HG02623 (cell line): ENCODE data around the gene NELL2.

Source experiments
- ATAC-seq: cut with Tn5 transposase; IDR thresholded peaks from one replicate; pipeline ENCODE4 v1.9.1; 2021; ENCODE audit warnings: moderate library complexity; ENCODE audit not compliant: unreplicated experiment

The NELL2 gene

GRCh38 chr12:44627387-44628166 is 248.5 kb downstream of the NELL2 start:
- no peak for ATAC-seq

DNA sequence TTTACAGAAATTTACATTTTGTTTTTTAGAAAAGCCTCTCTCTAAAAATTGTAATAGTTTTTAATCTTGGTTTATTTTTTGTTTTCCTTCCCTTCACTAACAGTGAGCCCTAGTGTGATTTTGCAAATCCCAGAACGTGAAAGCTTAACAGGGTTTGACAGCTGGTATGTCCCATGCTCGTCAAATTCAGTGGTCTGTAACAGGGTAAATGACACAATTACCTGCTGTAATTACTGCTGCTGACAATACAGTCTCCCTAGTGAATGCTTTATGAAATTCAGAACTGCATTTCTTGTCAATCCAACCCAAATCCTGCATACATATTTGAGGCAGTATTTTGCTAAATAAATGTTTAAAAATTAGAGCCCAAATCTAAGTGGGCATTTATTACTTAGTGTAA is 249.2 kb downstream of the NELL2 start:
- no peak for ATAC-seq

GRCh38 chr12:44618946-44619345 is 257.2 kb downstream of the NELL2 start:
- ATAC-seq, result no peak

- no peak for ATAC-seq
These were observed 259.7 kb downstream of the NELL2 start for GRCh38 chr12:44616402-44616801.

DNA sequence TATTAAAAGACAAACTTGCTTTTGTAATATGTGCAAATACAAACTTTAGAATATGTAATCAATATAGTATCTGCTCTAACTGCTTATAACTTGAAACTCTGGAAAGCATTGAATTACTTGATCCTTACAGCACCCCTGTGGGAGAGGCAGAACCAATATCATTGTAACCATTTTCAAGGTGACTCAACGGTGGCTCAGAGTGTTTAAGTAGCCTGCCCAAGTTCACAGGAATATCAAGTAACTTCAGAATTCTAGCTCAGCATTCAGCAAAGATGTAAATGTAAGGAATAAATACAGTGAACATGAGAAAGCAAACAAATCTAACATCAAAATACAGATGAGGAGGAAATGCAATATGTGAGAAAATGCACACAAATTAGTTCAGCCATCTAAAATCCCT is 264.6 kb downstream of the NELL2 start:
- ATAC-seq, result no peak

- no peak for ATAC-seq
These were observed 272.4 kb downstream of the NELL2 start for GRCh38 chr12:44603701-44604100.

DNA sequence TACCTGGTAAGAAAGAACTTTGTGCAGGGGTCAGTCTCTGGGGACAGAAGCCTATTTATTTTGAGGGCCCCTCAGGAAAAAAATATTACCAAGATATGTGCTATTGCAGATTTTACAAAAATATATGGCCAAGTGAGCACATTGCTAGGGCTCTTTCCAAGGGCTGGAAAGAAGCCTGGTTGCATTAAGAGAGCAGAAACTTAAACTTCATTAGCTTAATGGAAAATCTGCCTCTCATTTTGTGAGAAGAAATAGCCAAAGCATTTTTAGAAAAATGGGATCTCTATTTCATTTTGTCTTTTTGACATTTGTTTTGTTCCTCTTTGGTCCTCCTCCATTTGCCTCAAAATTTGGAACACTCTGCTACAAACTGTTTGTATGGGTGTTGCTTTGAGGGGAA is 283.5 kb downstream of the NELL2 start:
- no peak for ATAC-seq

DNA sequence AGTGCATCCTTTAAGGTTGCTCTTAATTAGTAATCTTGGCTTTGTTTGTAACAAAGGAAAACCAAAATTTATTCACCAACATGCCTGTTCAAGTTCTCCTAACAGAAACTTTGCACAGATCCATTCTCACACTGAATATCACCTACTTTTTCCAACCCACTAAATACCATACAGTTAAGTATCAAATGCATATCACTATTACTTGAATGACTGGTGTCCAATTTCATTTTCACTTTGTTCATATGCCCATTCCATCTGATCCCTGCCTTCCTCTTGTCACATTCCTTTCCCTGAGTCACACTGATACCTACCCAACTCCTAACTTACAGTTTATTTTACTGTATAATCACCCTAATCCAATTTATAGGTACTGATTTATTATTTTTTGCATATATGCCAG is 286.4 kb downstream of the NELL2 start:
- ATAC-seq, result no peak

DNA sequence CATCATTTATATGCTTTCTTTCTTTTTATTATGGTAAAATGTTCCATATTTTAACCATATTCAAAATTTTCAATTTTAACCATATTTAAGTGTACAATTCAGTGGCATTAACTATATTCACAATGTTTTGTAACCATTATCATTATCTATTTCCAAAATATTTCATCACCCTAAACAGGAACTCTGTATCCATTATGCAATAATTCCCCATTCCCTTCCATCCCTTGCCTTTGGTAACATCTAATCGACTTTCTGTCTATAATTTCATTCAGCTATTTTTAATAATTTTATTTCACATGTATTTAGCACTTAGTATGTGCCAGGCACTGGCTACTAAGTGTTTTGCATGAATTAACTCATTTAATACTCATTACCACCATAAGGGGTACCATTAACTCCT is 287.5 kb downstream of the NELL2 start:
- ATAC-seq, result no peak

GRCh38 chr12:44584625-44585024 is 291.5 kb downstream of the NELL2 start:
- ATAC-seq, result no peak

DNA sequence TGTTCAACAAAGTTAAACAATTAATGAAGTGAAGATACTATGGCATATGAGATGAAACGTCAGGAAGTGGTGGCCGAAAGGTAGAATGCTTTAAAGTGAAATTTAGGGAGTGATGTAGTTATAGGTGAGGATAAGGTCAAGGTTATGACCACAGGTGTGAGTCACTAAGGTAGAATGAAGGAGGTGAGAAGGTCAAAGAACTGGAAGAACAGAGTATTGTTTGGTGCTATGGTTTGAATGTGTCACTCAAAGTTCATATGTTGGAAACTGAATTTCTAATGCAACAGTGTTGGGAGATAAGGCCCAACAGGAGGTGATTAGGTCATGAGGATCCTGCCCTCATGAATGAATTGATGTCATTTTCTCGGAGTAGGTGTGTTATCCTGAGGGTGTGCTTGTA is 293.6 kb downstream of the NELL2 start:
- no peak for ATAC-seq

DNA sequence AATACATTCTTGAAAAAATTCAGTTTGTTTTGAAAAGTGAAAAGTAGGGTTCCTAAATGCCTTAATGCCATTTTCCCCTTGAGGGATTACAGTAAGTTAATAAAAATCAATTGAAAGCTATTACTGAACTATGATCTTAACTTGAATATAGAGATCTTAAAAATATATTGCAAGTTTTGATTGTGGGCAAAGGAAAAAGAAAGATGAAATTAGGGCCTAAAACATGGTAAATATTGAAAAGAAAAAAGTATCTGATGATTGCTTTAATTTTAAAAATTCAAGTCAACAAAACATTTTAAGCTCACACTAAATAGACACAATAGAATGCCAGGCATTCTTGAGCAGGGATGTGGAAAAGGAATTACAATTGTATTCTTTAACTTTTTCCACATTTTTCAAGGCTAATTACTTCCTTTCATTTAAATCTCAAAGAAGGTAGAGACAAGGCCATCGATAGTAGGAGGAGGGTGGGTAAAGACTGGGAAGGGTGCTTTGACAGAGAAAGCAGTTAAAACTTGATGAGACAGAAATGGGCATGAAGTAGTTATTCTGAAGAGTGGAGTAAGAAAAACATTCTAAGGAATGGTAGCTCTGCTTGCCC is 294.4 kb downstream of the NELL2 start:
- no peak for ATAC-seq

- ATAC-seq, result no peak
These were observed 301.5 kb downstream of the NELL2 start for GRCh38 chr12:44574586-44574985.

DNA sequence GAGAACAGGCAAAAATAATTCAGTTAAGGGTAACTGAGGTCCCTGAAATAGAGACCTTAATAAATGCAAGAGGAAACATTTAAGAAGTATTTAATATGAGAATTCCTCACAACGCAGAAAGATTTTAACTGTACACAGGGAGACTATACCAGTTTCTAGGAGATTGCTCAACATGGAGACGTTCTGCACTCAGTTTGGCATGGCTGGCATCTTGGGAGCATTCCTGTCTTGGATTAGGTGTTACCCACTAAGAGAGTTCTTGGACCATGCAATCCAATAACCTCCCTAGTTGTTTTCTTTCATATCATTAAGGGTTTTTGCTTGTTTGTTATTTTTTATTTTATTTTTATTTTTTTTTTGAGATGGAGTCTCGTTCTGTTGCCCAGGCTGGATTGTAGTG is 302.4 kb downstream of the NELL2 start:
- ATAC-seq, result no peak

- no peak for ATAC-seq
These were observed 305.0 kb downstream of the NELL2 start for GRCh38 chr12:44571006-44571550.

DNA sequence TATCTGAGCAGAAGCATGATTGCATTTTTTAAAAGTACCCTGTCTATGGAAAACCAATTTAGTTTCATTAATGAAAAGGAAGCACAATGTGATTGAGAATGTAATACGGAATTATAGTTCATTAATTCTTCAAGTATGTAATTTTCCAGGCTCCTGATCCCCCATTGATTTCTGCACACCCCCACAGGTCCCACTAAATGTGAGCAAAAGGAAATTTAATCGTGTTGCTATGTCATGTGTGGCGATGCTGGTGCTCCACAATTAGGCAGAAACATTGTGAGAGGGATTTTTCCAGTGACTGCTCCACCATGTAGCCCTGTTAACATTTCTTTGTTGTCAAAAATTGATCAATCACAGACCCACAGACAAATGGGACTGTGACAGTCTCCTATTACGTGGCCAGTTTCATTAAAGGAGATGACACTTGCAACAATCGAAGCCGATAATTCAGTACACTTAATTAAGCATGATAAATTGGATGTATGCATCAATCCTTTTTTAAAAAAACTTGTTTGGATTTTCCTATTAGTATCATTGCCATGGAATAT is 306.0 kb downstream of the NELL2 start:
- ATAC-seq, result no peak

- no peak for ATAC-seq
These were observed 311.0 kb downstream of the NELL2 start for GRCh38 chr12:44565163-44565562.

GRCh38 chr12:44563486-44563885 is 312.6 kb downstream of the NELL2 start:
- ATAC-seq, result no peak

DNA sequence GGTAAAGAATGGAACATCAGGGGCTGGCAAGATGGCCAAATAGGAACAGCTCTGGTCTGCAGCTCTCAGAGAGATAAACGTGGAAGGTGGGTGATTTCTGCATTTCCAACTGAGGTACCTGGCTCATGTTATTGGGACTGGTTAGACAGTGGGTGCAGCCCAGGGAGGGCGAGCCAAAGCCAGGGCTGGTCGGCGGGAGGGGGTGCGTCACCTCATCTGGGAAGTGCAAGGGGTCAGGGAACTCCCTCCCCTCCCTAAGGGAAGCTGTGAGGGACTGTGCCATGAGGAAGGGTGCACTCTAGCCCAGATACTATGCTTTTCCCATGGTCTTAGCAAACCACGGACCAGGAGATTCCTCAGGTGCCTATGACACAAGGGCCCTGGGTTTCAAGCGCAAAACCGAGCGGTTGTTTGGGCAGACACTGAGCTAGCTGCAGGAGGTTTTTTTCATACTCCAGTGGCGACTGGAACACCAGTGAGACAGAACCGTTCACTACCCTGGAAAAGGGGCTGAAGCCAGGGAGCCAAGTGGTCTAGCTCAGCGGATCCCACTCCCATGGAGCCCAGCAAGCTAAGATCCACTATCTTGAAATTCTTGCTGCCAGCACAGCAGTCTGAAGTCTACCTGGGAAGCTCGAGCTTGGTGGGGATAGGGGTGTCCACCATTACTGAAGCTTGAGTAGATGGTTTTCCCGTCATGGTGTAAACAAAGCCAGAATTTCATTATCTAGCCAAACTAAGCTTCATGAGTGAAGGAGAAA is 317.6 kb downstream of the NELL2 start:
- ATAC-seq, result no peak

DNA sequence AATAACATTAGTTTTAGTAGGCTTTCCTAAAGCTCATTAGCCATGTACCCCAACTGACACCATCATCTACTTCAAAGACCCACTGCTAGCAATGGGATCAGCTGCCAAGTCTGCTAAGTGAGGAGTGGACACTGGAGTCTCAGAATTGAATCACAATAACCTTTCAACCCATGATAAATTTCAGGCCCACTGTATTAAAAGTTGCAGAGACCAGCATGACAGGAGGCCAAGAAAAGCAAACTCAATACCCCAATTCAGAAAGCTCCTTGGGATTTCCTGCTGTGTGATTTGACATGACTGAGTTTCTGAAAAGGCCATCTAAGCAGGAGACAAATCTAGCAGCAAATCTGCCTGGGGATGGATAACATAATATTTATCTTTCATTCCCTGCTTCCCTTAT is 320.7 kb downstream of the NELL2 start:
- ATAC-seq, result no peak

DNA sequence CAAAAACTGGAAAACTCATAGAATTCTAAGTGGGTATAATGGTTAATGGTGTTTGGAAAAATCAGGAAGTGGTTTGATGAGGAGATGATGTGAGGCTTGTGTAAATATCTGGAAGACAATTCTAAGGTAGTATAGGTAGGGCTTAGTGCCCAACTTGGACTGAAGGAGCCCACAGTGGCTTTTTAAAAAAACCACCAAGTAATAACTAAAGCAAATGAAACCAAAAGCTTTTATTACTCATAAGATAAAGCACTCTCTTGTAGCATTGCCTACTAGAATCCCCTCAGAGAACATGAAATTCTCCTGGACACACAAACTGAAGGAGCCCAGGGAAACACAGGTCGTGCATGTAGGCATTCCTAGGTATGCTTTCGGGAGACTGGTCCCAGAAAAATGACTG is 324.5 kb downstream of the NELL2 start:
- ATAC-seq, result no peak

DNA sequence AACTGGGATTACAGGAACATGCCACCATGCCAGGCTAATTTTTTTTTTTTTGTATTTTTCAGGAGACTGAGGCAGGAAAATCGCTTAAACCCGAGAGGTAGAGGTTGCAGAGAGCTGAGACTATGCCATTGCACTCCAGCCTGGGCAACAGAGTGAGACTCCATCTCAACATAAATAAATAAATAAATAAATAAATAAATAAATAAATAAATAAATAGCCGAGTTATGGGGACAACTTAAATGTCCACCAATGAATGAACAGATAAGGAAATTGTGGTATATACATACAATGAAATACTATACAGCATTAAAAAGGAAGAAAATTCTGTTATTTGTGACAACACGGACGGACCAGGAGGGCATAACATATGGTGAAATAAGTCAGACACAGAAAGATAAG is 325.7 kb downstream of the NELL2 start:
- ATAC-seq, result no peak
